ENCODE results near the gene ARMC7. TPM values are rescaled to one million over a fixed set of nuclear protein-coding genes. Genes with fewer than 3 reads are reported as not detected.

ARMC7 gene
- total RNA-seq, 1 donor from 2014 or later = 7.9 TPM

DNA sequence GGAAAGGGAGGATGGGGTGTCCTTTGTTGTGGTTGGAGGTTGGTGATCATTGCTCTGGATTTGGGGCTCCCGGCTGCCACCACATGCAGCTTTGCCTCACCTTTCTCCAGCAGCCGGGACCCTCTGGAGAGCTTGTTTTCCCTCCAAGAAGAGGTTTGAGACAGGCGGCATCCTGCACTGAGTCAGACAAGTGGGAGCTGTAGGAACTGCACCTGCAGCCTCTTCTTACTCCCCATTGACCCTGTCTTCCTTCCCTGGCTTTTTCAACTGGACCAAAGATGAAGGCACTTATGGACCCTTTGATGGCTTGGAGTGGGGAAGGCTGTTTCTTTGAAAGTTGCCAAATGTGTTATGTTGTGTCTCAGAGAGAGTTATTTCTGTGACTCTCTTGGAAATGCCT lies 46.1 kb upstream of the ARMC7 start:
- H3K4me3 ChIP-seq (ENCODE audit: low read depth, low read length) = no peak overlapping the region
- no peaks in the 10 kb centered on the region for H3K27me3 ChIP-seq (ENCODE audit: control insufficient read depth, insufficient read depth, low read length)
- no peaks in the 10 kb centered on the region for H3K36me3 ChIP-seq (ENCODE audit: control insufficient read depth, insufficient read depth, low read length)
- no peak for DNase-seq (ENCODE audit: low read depth)
- TF ChIP-seq, protein P1, sequence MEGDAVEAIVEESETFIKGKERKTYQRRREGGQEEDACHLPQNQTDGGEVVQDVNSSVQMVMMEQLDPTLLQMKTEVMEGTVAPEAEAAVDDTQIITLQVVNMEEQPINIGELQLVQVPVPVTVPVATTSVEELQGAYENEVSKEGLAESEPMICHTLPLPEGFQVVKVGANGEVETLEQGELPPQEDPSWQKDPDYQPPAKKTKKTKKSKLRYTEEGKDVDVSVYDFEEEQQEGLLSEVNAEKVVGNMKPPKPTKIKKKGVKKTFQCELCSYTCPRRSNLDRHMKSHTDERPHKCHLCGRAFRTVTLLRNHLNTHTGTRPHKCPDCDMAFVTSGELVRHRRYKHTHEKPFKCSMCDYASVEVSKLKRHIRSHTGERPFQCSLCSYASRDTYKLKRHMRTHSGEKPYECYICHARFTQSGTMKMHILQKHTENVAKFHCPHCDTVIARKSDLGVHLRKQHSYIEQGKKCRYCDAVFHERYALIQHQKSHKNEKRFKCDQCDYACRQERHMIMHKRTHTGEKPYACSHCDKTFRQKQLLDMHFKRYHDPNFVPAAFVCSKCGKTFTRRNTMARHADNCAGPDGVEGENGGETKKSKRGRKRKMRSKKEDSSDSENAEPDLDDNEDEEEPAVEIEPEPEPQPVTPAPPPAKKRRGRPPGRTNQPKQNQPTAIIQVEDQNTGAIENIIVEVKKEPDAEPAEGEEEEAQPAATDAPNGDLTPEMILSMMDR (IDR thresholded peaks at IDR 0.05; ENCODE audit: insufficient read depth, low read length, poor library complexity, severe bottlenecking) = no peak

DNA sequence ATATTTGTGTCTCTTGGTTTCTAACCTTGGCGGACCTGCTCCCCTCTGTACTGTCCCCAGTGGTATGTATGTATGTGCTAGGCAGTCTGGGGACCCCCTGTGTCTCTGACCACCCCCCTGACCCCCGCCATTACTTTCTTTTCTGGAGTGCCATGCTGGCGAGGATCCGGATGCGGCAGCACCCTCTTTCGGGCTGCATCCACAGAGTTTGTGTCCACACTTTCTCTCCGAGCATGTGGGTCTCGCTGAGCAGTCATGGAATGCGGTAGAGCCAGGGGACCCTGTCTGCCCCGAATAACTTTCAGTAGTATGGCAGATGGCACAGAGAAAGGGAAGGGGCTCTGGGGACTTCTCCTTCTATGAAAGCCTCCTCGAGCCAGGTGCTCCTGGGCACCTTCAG lies 45.7 kb upstream of the ARMC7 start:
- TF ChIP-seq, protein P1 (IDR thresholded peaks at IDR 0.05; ENCODE audit: insufficient read depth, low read length, poor library complexity, severe bottlenecking) = no peak
- Histone ChIP-seq H3K27me3 (ENCODE audit: control insufficient read depth, insufficient read depth, low read length) (no peaks in the 10 kb centered on the region), H3K4me3 (ENCODE audit: low read depth, low read length) (no peak overlapping the region), H3K36me3 (ENCODE audit: control insufficient read depth, insufficient read depth, low read length) (no peaks in the 10 kb centered on the region)
- no peak for DNase-seq (ENCODE audit: low read depth)

DNA sequence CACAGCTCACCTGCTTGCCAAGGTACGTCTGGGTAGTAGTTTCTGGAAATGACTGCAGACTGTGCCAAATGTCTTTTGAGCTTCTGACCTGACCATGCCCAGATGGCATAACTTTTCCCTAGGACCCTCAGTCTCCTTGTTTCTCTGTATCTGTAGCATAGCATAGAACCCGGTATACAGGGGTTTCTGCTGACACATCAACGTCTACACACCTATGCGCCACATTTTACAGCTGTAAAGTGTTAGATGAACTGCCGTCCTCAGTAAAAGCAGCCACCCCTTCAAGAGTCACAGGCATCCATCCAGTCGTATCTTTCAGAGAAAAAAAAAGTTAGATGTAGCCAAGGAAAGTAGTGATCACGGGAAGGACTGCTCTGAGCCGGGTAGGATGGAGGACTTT lies 45.3 kb upstream of the ARMC7 start:
- TF ChIP-seq, protein P1 (IDR thresholded peaks at IDR 0.05; ENCODE audit: insufficient read depth, low read length, poor library complexity, severe bottlenecking) = no peak
- no peak for DNase-seq (ENCODE audit: low read depth)
- no peaks in the 10 kb centered on the region for H3K36me3 ChIP-seq (ENCODE audit: control insufficient read depth, insufficient read depth, low read length)
- no peaks in the 10 kb centered on the region for H3K27me3 ChIP-seq (ENCODE audit: control insufficient read depth, insufficient read depth, low read length)
- H3K4me3 ChIP-seq (ENCODE audit: low read depth, low read length) = no peak overlapping the region

DNA sequence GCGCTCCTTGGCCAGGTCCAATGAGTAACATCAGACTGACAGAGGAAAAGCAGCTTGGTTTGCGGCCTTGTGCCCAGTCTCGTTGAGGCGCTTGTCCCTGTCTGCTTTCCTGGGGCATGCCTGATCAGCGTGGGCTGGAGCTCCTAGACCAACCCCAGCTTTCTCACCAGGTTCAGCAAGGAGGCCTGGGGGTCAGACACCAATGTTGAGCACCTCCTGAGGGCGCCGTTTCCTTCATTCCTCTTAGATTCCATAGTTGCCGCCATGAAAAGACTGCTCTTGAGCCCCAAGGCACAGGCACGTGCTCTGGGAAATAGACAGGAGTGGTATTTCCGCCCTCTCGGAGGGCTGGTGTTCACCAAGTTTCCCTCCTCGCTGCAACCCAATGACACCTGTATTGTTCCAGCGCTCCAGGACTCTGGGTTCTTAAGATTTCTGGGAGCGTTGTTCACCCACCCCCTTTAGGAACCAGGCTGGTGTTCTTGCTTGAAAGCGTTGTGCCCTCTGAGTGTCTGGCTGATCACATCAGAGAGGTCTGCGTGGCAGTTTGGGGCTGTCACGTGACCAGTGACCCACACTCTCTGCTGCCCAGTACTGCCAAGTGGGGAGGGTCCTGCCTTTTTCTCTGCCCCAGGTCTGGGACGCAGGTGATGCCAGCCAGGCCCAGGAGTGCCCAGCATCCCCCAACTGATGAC lies 44.8 kb upstream of the ARMC7 start:
- Histone ChIP-seq H3K27me3 (ENCODE audit: control insufficient read depth, insufficient read depth, low read length) (no peaks in the 10 kb centered on the region), H3K4me3 (ENCODE audit: low read depth, low read length) (no peak overlapping the region), H3K36me3 (ENCODE audit: control insufficient read depth, insufficient read depth, low read length) (no peaks in the 10 kb centered on the region)
- TF ChIP-seq, protein P1 (IDR thresholded peaks at IDR 0.05; ENCODE audit: insufficient read depth, low read length, poor library complexity, severe bottlenecking) = no peak
- no peak for DNase-seq (ENCODE audit: low read depth)

DNA sequence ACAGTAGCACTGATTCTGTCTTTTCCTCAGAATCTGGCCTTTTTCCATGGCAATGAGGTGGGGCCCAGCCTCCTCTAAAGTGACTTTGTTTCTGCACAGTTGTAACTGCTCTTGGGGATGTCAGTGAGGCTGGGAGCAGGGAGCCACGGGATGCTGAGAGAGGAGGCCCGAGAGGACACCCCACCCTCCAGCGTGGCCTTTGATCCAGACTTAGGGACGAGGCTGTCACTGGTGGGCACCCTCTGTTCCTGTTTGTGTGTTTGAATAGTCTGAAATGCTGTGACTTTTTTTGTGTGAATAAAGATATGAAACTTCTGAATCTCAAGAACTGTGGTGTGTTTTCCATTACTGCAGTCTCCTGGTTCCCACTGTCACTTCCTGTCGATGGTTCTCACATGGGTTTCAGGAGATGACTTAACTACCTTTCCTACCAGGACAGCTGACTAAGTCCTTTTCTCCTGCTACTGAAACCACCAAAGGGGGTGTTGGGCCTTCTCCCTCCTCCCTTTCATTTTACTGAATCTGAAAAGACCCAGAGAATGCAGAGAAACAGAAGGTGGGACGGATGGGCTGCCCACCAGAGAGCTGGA lies 44.1 kb upstream of the ARMC7 start:
- no peak overlapping the region for H3K4me3 ChIP-seq (ENCODE audit: low read depth, low read length)
- H3K36me3 ChIP-seq (ENCODE audit: control insufficient read depth, insufficient read depth, low read length) = no peaks in the 10 kb centered on the region
- no peak for DNase-seq (ENCODE audit: low read depth)
- TF ChIP-seq, protein P1 (IDR thresholded peaks at IDR 0.05; ENCODE audit: insufficient read depth, low read length, poor library complexity, severe bottlenecking) = no peak
- H3K27me3 ChIP-seq (ENCODE audit: control insufficient read depth, insufficient read depth, low read length) = no peaks in the 10 kb centered on the region

DNA sequence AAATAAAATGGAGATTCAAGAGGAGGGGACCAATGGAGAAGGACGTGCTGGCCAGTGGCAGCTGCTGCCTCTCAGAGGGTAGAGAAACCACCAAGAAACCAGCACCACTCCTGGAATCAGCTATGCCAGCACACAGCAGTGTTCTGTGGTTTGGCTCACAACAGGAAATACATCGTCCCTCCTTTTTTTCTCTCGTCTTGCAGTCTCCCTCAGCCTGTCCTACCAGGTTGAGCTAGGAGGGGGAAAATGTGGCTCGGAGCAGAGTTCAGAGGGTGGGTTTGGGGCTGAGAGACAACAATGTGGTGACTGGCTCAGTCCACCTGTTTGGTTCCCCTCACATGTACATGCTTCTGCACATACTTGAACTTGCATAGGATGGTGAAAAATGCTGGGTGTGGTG lies 41.9 kb upstream of the ARMC7 start:
- Histone ChIP-seq H3K27me3 (ENCODE audit: control insufficient read depth, insufficient read depth, low read length) (no peaks in the 10 kb centered on the region), H3K4me3 (ENCODE audit: low read depth, low read length) (no peak overlapping the region), H3K36me3 (ENCODE audit: control insufficient read depth, insufficient read depth, low read length) (no peaks in the 10 kb centered on the region)
- DNase-seq (ENCODE audit: low read depth) = no peak
- TF ChIP-seq, protein P1 (IDR thresholded peaks at IDR 0.05; ENCODE audit: insufficient read depth, low read length, poor library complexity, severe bottlenecking) = no peak
